Neural progenitor cell (in vitro differentiated cells): Measurements from ENCODE around the gene HDAC4.

Experiments
- CTCF ChIP-seq: fragments of 200-600 bp; sonication (generic); IDR thresholded peaks from 2 replicates; pipeline ENCODE4 v1.5.1; 2017; ENCODE audit warnings: antibody characterized with exemption, mild to moderate bottlenecking
- EZH2 ChIP-seq: fragments of 200-600 bp; sonication (generic); IDR thresholded peaks from 2 replicates; pipeline ENCODE4 v1.6.1; 2017; ENCODE audit warnings: antibody characterized with exemption, mild to moderate bottlenecking, moderate library complexity
- EZH2phosphoT487 ChIP-seq: fragments of 200-600 bp; sonication (generic); IDR thresholded peaks from 2 replicates; pipeline ENCODE4 v1.6.1; 2017; ENCODE audit warnings: antibody characterized with exemption

GRCh38 chr2:239272626-239273025 lies 128.2 kb downstream of the HDAC4 start:
- TF ChIP-seq EZH2phosphoT487: no peak
- no peak for TF ChIP-seq CTCF
- TF ChIP-seq EZH2: no peak
